Osteoblast (primary cell): ENCODE measurements around the gene WDR90. TPM values are rescaled to one million over a fixed set of nuclear protein-coding genes. Genes with fewer than 3 reads are reported as not detected.
A peak's percentile ranks its signal among the peaks of the same experiment; 100 is the strongest.

ENCODE experiments used
- DNase-seq: peaks from one replicate; pipeline ENCODE4 v3.0.0; 2011; ENCODE audit warnings: low spot score, mixed read lengths; ENCODE audit not compliant: insufficient read length; ENCODE audit errors: missing footprints
- H2AFZ ChIP-seq: 2 replicates; pipeline ENCODE4 v1.6.0; 2011; ENCODE audit warnings: mild to moderate bottlenecking, low read length
- H3K27ac ChIP-seq: 2 replicates; pipeline ENCODE4 v1.5.1; 2011; ENCODE audit warnings: mild to moderate bottlenecking, low read depth, low read length, moderate library complexity
- H3K27me3 ChIP-seq: 2 replicates; pipeline ENCODE4 v1.6.0; 2012; ENCODE audit warnings: mild to moderate bottlenecking, control low read depth, inconsistent platforms, low read length, moderate library complexity; ENCODE audit not compliant: insufficient read depth
- H3K36me3 ChIP-seq: 2 replicates; pipeline ENCODE4 v1.5.1; 2011; ENCODE audit warnings: mild to moderate bottlenecking, low read length, control low read depth, moderate library complexity; ENCODE audit not compliant: insufficient read depth
- H3K4me1 ChIP-seq: 2 replicates; pipeline ENCODE4 v1.5.1; 2011; ENCODE audit warnings: mild to moderate bottlenecking, low read length, control low read depth, moderate library complexity; ENCODE audit not compliant: insufficient read depth
- H3K4me2 ChIP-seq: 2 replicates; pipeline ENCODE4 v1.6.0; 2011; ENCODE audit warnings: mild to moderate bottlenecking, low read length; ENCODE audit not compliant: insufficient read depth
- H3K4me3 ChIP-seq: fragments of 200-600 bp; sonication (generic); 3 replicates; pipeline ENCODE4 v1.5.1; 2012; ENCODE audit warnings: mild to moderate bottlenecking, low read length, inconsistent platforms; ENCODE audit not compliant: insufficient read depth
- H3K79me2 ChIP-seq: 2 replicates; pipeline ENCODE4 v1.6.0; 2012; ENCODE audit warnings: mild to moderate bottlenecking, low read length, control low read depth, inconsistent platforms; ENCODE audit not compliant: insufficient read depth
- H3K9me3 ChIP-seq: 2 replicates; pipeline ENCODE4 v1.5.1; 2011; ENCODE audit warnings: low read depth, low read length, control low read depth
- H4K20me1 ChIP-seq: 2 replicates; pipeline ENCODE4 v1.6.0; 2012; ENCODE audit warnings: mild to moderate bottlenecking, low read length, control low read depth; ENCODE audit not compliant: insufficient read depth
- CTCF ChIP-seq: IDR thresholded peaks from 2 replicates; pipeline ENCODE4 v1.5.1; 2011; ENCODE audit warnings: mild to moderate bottlenecking, low read depth, low read length, moderate library complexity; ENCODE audit errors: extremely low read depth
- total RNA-seq: library from RNA; depleted of rRNA; stranded (reverse); fragments of >200 nt; gene quantifications from 2 replicates; pipeline ENCODE4 v1.2.3, GENCODE V29; 2012

The WDR90 gene
- total RNA-seq, 1 donor, result 19.2 TPM

- TF ChIP-seq CTCF, result no peak
- peaks cover 17% of the 10 kb centered on the region for H3K4me1 ChIP-seq
- no peaks in the 10 kb centered on the region for H3K9me3 ChIP-seq
- no peak overlapping the region for H3K27ac ChIP-seq
- no peaks in the 10 kb centered on the region for H3K36me3 ChIP-seq
- no peak overlapping the region for H3K4me3 ChIP-seq
- H3K27me3 ChIP-seq, result no peaks in the 10 kb centered on the region
- no peak overlapping the region for H2AFZ ChIP-seq
- peaks cover 6% of the 10 kb centered on the region for H3K79me2 ChIP-seq
- no peak for DNase-seq
- H4K20me1 ChIP-seq, result peaks cover 4% of the 10 kb centered on the region
- no peak overlapping the region for H3K4me2 ChIP-seq
These were observed 18.8 kb upstream of the WDR90 start for GRCh38 chr16:630249-630814.

GRCh38 chr16:630815-631405, 18.3 kb upstream of the WDR90 start, which contains the start of gene WFIKKN1:
TSS of gene WFIKKN1 (plus strand) at chr16:630985. CDS start at chr16:631254, 269 bp downstream.
- Histone ChIP-seq H3K4me1 (peaks cover 19% of the 10 kb centered on the region), H3K4me2 (no peak within 1 kb of the TSS), H4K20me1 (peaks cover 4% of the 10 kb centered on the region), H2AFZ (no peak within 1 kb of the TSS), H3K9me3 (no peaks in the 10 kb centered on the region), H3K27ac (no peak within 1 kb of the TSS), H3K79me2 (peaks cover 11% of the 10 kb centered on the region), H3K4me3 (no peak within 1 kb of the TSS), H3K36me3 (no peaks in the 10 kb centered on the region), H3K27me3 (no peaks in the 10 kb centered on the region)
- TF ChIP-seq CTCF, result no peak
- peak; percentile 93 for DNase-seq

- Histone ChIP-seq H3K4me1 (peaks cover 13% of the 10 kb centered on the region), H3K79me2 (peaks cover 14% of the 10 kb centered on the region), H2AFZ (no peak overlapping the region), H3K4me2 (no peak overlapping the region), H4K20me1 (peaks cover 4% of the 10 kb centered on the region), H3K27ac (no peak overlapping the region), H3K9me3 (no peaks in the 10 kb centered on the region), H3K36me3 (no peaks in the 10 kb centered on the region), H3K4me3 (no peak overlapping the region), H3K27me3 (no peaks in the 10 kb centered on the region)
- DNase-seq, result no peak
- TF ChIP-seq CTCF, result no peak
These were observed 17.3 kb upstream of the WDR90 start for GRCh38 chr16:631808-632358.

GRCh38 chr16:632486-633335, 16.5 kb upstream of the WDR90 start:
- Histone ChIP-seq H4K20me1 (peaks cover 4% of the 10 kb centered on the region), H3K4me1 (peaks cover 6% of the 10 kb centered on the region), H3K79me2 (peaks cover 14% of the 10 kb centered on the region), H3K9me3 (no peaks in the 10 kb centered on the region), H2AFZ (no peak overlapping the region), H3K36me3 (no peaks in the 10 kb centered on the region), H3K27ac (no peak overlapping the region), H3K4me3 (no peak overlapping the region), H3K4me2 (no peak overlapping the region), H3K27me3 (no peaks in the 10 kb centered on the region)
- no peak for TF ChIP-seq CTCF
- no peak for DNase-seq
